Mammary epithelial cell (primary cell): ENCODE data around the gene ANO4.
A peak's percentile ranks its signal among the peaks of the same experiment; 100 is the strongest.

Experiments used
- CTCF ChIP-seq, 2 donors: IDR thresholded peaks in 1 of 2; conservative IDR thresholded peaks in 1 of 2; 2 replicates each; pipeline ENCODE4 v1.5.1; 2011 to 2012; ENCODE audit warnings: inconsistent platforms in 2 of 2, low read length in 2 of 2, mild to moderate bottlenecking in 2 of 2, control low read depth in 1 of 2, low read depth in 1 of 2; ENCODE audit not compliant: insufficient read depth in 1 of 2; ENCODE audit errors: extremely low read depth in 1 of 2
- EZH2 ChIP-seq: IDR thresholded peaks from 2 replicates; pipeline ENCODE4 v1.6.1; 2012; ENCODE audit warnings: low read length, inconsistent platforms, borderline replicate concordance

DNA sequence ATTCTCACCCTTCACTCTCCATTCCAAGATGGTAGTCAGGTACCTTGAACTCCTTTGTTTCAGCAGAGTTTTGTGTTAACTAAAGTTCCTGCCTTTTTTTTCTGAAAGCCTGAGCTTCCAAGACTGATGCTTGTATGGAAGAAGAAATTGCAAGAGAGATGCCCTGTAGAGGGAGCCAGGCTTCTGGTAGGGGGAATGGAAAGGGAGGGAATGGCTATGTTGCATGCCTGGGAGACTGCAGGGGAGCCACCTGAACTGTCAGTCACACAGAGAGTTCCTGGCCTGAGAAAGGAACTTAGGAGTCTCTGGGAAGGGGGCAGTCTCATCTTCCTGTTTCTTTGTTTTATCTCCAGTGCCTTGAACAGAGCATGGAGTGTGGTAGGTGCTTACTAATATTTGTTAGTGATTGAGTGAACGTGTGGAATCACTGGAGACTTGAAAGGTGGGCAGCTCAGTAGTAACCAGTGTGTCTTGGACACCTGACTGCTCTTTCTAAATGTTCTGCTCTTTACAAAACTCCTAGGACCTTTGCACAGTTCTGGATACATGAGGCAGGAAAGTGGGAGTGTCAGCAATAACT, 132.2 kb downstream of the ANO4 start:
- TF ChIP-seq CTCF (conservative IDR thresholded peaks at IDR 0.05 in 1 of 2, IDR thresholded peaks at IDR 0.05 in 1 of 2; ENCODE audit: extremely low read depth in 1 of 2, insufficient read depth in 1 of 2, low read depth in 1 of 2, low read length in 2 of 2) (peak; percentile 45 to 70), EZH2 (no peak)
